Stimulated activated CD4-positive, alpha-beta T cell treated with anti-CD3 and anti-CD28 coated beads, TNF-alpha, amount 100 ng/mL, for 1 hour (primary cell): ENCODE measurements around the gene MRC2.

Experiments used
- DNase-seq, 3 donors: peaks; one replicate each; pipeline ENCODE4 v3.0.0-alpha.2; 2020; ENCODE audit warnings: low read depth in 3 of 3, low spot score in 1 of 3

The MRC2 gene

DNA sequence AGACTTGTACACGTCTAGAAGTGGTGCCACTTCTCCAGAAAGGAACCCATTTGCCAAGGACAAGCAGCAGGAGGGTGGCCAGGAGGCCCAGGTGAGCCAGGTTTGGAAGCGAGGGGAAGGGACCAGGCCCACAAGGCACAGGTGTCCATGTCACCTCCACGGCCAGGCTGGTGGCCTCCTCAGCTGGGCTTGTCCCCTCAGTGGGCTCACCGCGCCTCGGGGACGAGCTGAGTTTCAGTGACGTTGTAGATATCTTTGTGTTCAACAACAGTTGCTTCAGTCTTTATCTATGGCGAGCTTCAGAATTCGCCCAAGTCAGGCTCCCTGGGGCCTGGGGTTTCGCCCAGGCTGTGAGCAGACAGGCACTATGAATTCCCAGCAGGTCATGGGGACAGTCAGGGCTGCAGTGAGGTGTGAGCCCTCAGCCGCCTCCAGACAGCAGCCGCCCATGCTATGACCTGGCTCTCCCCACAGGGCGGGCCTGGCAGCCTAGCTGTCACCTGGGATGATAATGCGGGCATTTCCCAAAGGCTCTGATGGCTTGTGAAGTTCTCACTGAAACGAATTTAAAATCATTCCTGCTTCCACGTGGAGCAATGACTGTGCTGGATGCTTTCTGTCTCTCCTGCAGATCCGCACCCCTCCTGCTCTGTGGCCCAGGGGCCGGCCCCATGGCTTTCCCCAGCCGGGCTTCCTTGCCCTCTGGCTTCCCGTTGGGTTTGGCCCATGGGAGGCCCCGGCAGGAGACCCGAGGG lies 89.5 kb downstream of the MRC2 start:
- no peak for DNase-seq

DNA sequence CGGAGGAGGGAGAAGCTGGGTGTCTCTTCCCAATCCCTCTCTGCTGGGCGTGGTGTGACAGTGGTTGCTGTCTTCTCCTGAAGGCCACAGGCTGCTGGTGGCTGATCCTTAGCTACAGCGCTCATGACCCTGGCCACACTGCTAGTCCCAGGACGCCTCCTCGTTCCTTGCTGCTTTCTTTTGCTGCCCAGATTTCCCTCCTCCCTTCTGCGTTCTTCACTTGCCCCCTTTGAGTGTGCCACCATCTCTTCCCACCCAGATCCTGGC lies 90.1 kb downstream of the MRC2 start:
- DNase-seq: no peak

DNA sequence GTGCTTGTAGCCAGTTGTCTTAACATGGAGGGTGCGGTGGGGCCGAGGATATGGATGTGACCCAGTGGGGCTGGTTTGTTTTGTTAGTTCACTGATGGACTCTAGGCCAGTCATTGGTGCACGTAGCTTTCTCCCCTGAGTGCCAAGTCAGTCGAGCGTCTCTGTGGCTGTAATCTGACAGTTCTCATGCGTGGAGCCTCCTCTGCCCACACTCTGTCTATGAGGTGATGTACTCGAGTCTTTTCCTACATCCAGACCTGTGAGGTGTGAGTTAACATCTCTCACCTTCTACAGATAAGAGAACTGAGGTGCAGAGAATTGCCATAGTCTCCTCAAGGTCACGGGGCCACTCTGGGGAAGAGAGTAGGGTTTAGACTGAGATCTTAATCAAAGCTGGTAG lies 90.4 kb downstream of the MRC2 start:
- no peak for DNase-seq

GRCh38 chr17:62718429-62718828 lies 91.0 kb downstream of the MRC2 start:
- no peak for DNase-seq

GRCh38 chr17:62719586-62719985 lies 92.1 kb downstream of the MRC2 start:
- no peak for DNase-seq

DNA sequence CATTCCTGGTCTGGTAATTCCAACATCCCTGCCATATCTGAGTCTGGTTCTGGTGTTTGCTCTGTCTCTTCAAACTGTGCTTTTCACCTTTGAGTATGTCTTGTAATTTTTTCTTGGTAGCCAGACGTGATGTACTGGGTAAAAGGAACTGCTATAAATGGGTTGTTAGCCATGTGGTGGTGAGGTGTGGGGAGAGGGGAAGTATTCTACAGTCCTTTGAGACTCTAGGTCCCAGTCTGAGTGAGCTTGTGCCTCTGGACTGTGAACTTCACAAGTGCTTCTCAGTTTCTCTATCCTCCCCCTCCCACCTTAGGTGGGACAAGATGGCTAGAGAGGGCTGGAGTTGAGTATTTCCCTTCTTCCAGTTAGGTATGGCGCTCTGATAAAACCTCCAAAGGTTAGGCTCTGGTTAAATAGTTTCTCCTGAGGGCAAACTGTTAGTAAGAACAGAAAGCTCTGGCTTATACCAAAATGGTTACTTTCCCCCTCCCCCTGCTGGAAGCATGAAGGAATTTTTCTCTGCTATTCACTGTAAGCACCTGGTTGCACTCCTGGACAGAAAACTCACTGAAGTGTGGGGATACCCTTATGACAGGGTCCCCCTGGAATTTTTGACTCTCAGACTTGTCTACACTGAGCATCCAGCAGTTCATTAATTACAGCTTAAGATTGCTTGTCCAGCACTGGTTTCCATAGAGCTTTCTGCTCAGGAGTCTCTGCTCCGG lies 92.8 kb downstream of the MRC2 start:
- DNase-seq: no peak

GRCh38 chr17:62722625-62723024 lies 95.2 kb downstream of the MRC2 start:
- no peak for DNase-seq

DNA sequence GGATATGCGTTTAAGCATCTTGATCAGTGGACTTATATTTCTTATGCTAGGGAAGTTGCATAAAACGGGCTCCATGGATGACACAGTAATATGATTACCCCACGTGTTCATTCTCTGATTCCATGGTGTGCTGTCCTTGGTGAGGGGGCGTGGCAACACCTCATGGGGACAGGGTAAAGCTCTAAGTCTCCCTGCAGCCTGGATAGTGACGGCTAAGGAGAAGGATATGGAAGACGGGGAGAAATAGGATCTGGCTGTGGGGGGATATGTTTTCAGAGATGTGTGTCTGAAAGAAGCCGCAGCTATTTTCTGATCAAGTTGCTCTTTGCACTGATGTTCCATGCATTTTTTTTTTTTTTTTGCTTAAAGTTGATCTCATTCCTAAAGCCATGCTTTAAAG lies 96.4 kb downstream of the MRC2 start:
- DNase-seq: no peak

- peak; percentile 35 to 57 (median 41) for DNase-seq
These were observed 97.1 kb downstream of the MRC2 start for GRCh38 chr17:62724398-62725146.

- no peak for DNase-seq
These were observed 98.3 kb downstream of the MRC2 start for GRCh38 chr17:62725791-62726249.

GRCh38 chr17:62727916-62728672 lies 100.6 kb downstream of the MRC2 start:
- DNase-seq: no peak

GRCh38 chr17:62732125-62732524 lies 104.7 kb downstream of the MRC2 start:
- DNase-seq: no peak

GRCh38 chr17:62735044-62735651 lies 107.7 kb downstream of the MRC2 start:
- no peak for DNase-seq

- no peak for DNase-seq
These were observed 110.0 kb downstream of the MRC2 start for GRCh38 chr17:62737513-62737912.

DNA sequence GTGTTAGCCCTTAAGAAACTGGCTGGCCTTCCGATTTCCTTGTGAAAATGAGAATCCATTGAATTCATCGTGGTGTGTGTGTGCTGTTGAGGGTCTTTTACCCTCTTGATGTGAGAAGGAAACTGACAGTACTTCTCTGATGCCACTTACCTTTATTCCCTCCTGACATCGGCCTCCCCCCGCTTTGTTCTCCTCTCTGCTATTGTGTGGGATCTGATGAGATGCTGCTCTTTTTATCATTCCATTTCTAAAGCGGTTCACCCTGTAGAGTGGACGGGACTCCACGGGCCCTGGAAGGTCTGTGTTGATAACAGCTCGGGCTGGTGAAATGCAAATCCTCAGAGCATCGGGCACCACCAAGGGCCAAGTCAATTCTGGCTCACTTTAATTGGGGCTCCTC lies 110.8 kb downstream of the MRC2 start:
- DNase-seq: no peak

DNA sequence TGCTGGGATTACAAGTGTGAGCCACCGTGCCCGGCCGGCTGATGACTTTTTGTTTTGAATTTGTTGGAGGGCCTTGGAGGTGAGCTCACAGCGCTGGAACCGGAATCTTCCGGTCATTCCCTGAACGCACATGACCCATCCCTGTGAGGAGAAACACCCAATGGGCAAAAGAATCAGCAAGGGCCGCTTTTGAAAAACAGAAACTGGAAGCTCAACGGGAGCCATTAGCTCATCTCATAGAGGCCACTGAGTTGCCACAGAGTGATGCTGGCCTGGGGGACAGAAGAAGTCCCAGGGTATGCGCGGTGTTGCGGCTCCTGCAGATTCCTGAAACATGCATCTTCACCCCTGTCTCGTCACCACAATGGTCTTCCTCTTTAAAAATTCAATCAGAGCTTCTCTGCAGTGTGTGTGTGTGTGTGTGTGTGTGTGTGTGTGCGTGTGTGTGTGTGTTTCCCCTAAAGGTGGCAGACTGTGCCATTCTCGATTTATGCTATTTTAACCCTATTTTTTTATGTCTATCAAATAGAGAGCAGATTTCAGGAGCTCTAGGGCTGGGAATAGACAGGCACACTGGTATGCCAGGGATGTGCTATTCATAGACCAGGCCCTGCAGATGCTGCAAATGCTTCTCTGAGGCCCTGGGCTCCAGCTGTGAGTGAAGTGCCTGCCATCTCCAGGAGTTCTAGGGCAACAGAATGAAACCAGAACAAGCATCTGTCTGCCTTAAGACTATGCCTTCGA lies 112.3 kb downstream of the MRC2 start:
- DNase-seq: no peak

DNA sequence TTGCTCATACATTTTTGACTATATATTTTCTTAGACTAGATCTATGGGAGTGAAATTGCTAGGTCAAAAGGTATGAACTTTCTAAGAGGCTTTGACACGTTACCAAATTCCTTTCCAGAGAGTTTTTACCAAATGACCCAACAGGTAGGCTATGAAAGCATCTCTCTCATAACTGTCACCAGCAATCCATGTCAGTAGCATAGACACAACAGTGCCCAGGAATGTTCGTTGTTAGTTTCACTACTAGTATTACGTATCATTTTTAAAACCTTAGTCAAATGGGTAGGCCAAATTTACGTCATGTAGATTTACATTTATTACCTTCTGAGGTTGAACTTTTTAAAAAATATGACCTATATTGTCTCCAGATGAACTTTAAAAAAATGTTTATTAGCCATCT lies 113.8 kb downstream of the MRC2 start:
- no peak for DNase-seq
